Esophagus squamous epithelium (tissue), 4 donors: ENCODE results near the gene KCNJ3.

Experiments
- POLR2A ChIP-seq, 4 donors: fragments of 450-650 bp; IDR thresholded peaks; one replicate each; pipeline ENCODE4 v1.6.1; 2017; ENCODE audit warnings: antibody characterized with exemption in 4 of 4, mild to moderate bottlenecking in 4 of 4, moderate library complexity in 3 of 4
- TF ChIP-seq, protein P1 (sequence below), 6 experiments: fragments of 450-650 bp in 4 of 6; fragments of 200-600 bp in 2 of 6; sonication (generic) in 2 of 6; IDR thresholded peaks; one replicate each; pipeline ENCODE4 v1.5.1; 2016 to 2019; ENCODE audit warnings: antibody characterized with exemption in 6 of 6, mild to moderate bottlenecking in 4 of 6, moderate library complexity in 4 of 6

GRCh38 chr2:154696369-154696768 lies 2.1 kb upstream of the KCNJ3 start:
- TF ChIP-seq, protein P1, sequence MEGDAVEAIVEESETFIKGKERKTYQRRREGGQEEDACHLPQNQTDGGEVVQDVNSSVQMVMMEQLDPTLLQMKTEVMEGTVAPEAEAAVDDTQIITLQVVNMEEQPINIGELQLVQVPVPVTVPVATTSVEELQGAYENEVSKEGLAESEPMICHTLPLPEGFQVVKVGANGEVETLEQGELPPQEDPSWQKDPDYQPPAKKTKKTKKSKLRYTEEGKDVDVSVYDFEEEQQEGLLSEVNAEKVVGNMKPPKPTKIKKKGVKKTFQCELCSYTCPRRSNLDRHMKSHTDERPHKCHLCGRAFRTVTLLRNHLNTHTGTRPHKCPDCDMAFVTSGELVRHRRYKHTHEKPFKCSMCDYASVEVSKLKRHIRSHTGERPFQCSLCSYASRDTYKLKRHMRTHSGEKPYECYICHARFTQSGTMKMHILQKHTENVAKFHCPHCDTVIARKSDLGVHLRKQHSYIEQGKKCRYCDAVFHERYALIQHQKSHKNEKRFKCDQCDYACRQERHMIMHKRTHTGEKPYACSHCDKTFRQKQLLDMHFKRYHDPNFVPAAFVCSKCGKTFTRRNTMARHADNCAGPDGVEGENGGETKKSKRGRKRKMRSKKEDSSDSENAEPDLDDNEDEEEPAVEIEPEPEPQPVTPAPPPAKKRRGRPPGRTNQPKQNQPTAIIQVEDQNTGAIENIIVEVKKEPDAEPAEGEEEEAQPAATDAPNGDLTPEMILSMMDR (IDR thresholded peaks at IDR 0.05), result no peak
- TF ChIP-seq POLR2A (IDR thresholded peaks at IDR 0.05), result no peak
